ENCODE results near the gene CCDC137. TPM values are rescaled to one million over a fixed set of nuclear protein-coding genes. Genes with fewer than 3 reads are reported as not detected.

The CCDC137 gene
- total RNA-seq, 2 experiments from 2014 or later: 37.4 to 42.3 TPM

Small RNA genes within 50 kb of the gene (microRNA-seq; reads per million reads assigned to microRNA genes)
- gene MIR6786: 1.7 reads per million

Other genes starting within 250 kb of the CCDC137 start
- gene ACTG1, start 153.9 kb upstream of the CCDC137 start, total RNA-seq: 1,000 to 10,000 TPM; 3,566 to 4,759 TPM
- gene FSCN2, start 138.4 kb upstream of the CCDC137 start, total RNA-seq: under 1 TPM; 0.41 to 0.56 TPM
- gene FAAP100, start 114.4 kb upstream of the CCDC137 start, total RNA-seq: 10 to 100 TPM; 39.8 to 44.5 TPM
- 100 to 1,000 TPM; 124 to 130 TPM for gene NPLOC4, start 29.6 kb upstream of the CCDC137 start, total RNA-seq
- gene TSPAN10, start 29.5 kb upstream of the CCDC137 start, total RNA-seq: under 1 TPM; 0.23 to 0.26 TPM
- gene PDE6G, start 10.2 kb upstream of the CCDC137 start, total RNA-seq: 10 to 100 TPM; 12.0 to 12.5 TPM
- 10 to 100 TPM; 57.9 to 68.5 TPM for gene OXLD1, start 132 bp upstream of the CCDC137 start, total RNA-seq
- gene ARL16, start 17.1 kb downstream of the CCDC137 start, total RNA-seq: 10 to 100 TPM; 14.9 to 15.4 TPM
- gene HGS, start 17.3 kb downstream of the CCDC137 start, total RNA-seq: 100 to 1,000 TPM; 145 to 159 TPM
- gene MRPL12, start 36.6 kb downstream of the CCDC137 start, total RNA-seq: 100 to 1,000 TPM; 102 to 126 TPM
- gene SLC25A10, start 45.5 kb downstream of the CCDC137 start, total RNA-seq: 10 to 100 TPM; 32.8 to 40.1 TPM
- not detected for gene GCGR, start 137.4 kb downstream of the CCDC137 start, total RNA-seq
- 10 to 100 TPM; 49.9 to 50.1 TPM for gene MCRIP1, start 166.6 kb downstream of the CCDC137 start, total RNA-seq
- gene PPP1R27, start 168.3 kb downstream of the CCDC137 start, total RNA-seq: not detected
- 100 to 1,000 TPM; 333 to 416 TPM for gene P4HB, start 193.8 kb downstream of the CCDC137 start, total RNA-seq
- gene ARHGDIA, start 204.6 kb downstream of the CCDC137 start, total RNA-seq: 100 to 1,000 TPM; 693 to 725 TPM
- 100 to 1,000 TPM; 215 to 236 TPM for gene ALYREF, start 224.8 kb downstream of the CCDC137 start, total RNA-seq
- gene ANAPC11, start 225.0 kb downstream of the CCDC137 start, total RNA-seq: 100 to 1,000 TPM; 138 to 155 TPM
- gene NPB, start 235.5 kb downstream of the CCDC137 start, total RNA-seq: under 1 TPM in 1 of 2 experiments, not detected in 1; 0.23 TPM
- gene PCYT2, start 244.7 kb downstream of the CCDC137 start, total RNA-seq: 10 to 100 TPM; 48.5 TPM